PC-9 (cell line): ENCODE measurements around the gene UNC13C. TPM values are rescaled to one million over a fixed set of nuclear protein-coding genes. Genes with fewer than 3 reads are reported as not detected.

Source experiments
- BruUV-seq: library from RNA; stranded (reverse); fragments of 400-500 nt; replicated peaks from 2 replicates; lab custom pipeline; 2021; lab: Mats Ljungman, UMichigan
- CTCF ChIA-PET: fragments of 300-600 bp; sonication (Branson Sonifier 250); formaldehyde crosslinking; loops from one replicate; lab custom pipeline; 2022; ENCODE audit warnings: antibody characterized with exemption; lab: Charles Lee
- POLR2A ChIA-PET: fragments of 300-600 bp; sonication (Branson Sonifier 250); formaldehyde crosslinking; loops from one replicate; lab custom pipeline; 2022; ENCODE audit warnings: antibody characterized with exemption; ENCODE audit not compliant: unreplicated experiment; lab: Charles Lee
- DNase-seq, 2 experiments: peaks; one replicate each; pipeline versions ENCODE4 v3.0.0 to v3.0.0-alpha.2; 2015 to 2022; ENCODE audit warnings: mixed read lengths in 1 of 2
- H2AFZ ChIP-seq: fragments of 200-600 bp; sonication (generic); 2 replicates; pipeline ENCODE4 v1.8.1; 2017; ENCODE audit warnings: antibody characterized with exemption
- H3F3A ChIP-seq: fragments of 200-600 bp; sonication (generic); 2 replicates; pipeline ENCODE4 v1.8.1; 2017; ENCODE audit warnings: antibody characterized with exemption, mild to moderate bottlenecking, low read depth; ENCODE audit not compliant: insufficient read depth
- H3K27ac ChIP-seq: fragments of 200-600 bp; sonication (generic); 2 replicates; pipeline ENCODE4 v1.6.1; 2016; ENCODE audit warnings: mixed run types
- H3K27me3 ChIP-seq: fragments of 200-600 bp; sonication (generic); 2 replicates; pipeline ENCODE4 v1.6.1; 2016; ENCODE audit warnings: low read depth, mixed run types; ENCODE audit not compliant: insufficient read depth
- H3K36me3 ChIP-seq: fragments of 200-600 bp; sonication (generic); 2 replicates; pipeline ENCODE4 v1.6.1; 2016; ENCODE audit warnings: low read depth, mixed run types
- H3K4me1 ChIP-seq: fragments of 200-600 bp; sonication (generic); replicated peaks from 2 replicates; pipeline ENCODE4 v1.6.1; 2016; ENCODE audit warnings: mixed run types; ENCODE audit not compliant: insufficient read depth
- H3K4me2 ChIP-seq: fragments of 200-600 bp; sonication (generic); 2 replicates; pipeline ENCODE4 v1.6.1; 2017; ENCODE audit warnings: mixed run types
- H3K4me3 ChIP-seq: fragments of 200-600 bp; sonication (generic); 2 replicates; pipeline ENCODE4 v1.6.1; 2016; ENCODE audit warnings: mixed run types
- H3K79me2 ChIP-seq: fragments of 200-600 bp; sonication (generic); 2 replicates; pipeline ENCODE4 v1.6.1; 2017; ENCODE audit warnings: low read depth, mixed run types
- H3K9me2 ChIP-seq: fragments of 200-600 bp; sonication (generic); 2 replicates; pipeline ENCODE4 v1.8.1; 2017; ENCODE audit warnings: mild to moderate bottlenecking; ENCODE audit not compliant: insufficient read depth
- H3K9me3 ChIP-seq: fragments of 200-600 bp; sonication (generic); 2 replicates; pipeline ENCODE4 v1.8.1; 2016; ENCODE audit warnings: low read depth; ENCODE audit not compliant: insufficient read depth
- H4K20me1 ChIP-seq: fragments of 200-600 bp; sonication (generic); 2 replicates; pipeline ENCODE4 v1.8.1; 2017; ENCODE audit not compliant: insufficient read depth
- CTCF ChIP-seq: fragments of 200-600 bp; sonication (generic); conservative IDR thresholded peaks from 2 replicates; pipeline ENCODE4 v1.6.1; 2017; ENCODE audit warnings: mixed run types, antibody characterized with exemption, mild to moderate bottlenecking, moderate library complexity
- EZH2 ChIP-seq: fragments of 200-600 bp; sonication (generic); IDR thresholded peaks from 2 replicates; pipeline ENCODE4 v1.8.0; 2017; ENCODE audit warnings: antibody characterized with exemption, low read depth
- intact Hi-C: fragments of 100-400 bp; cut with micrococcal nuclease; formaldehyde crosslinking; loops from one replicate; pipeline ENCODE4 v1.10.0; 2022; ENCODE audit not compliant: unreplicated experiment
- total RNA-seq: library from RNA; stranded (reverse); gene quantifications from 2 replicates; pipeline ENCODE4 v1.2.3, GENCODE V29; 2021

Gene UNC13C
- total RNA-seq, 1 experiment from 2014 or later, result not detected

GRCh38 chr15:54227569-54227968 is 249.3 kb downstream of the UNC13C start:
- no peak overlapping the region for H3K27ac ChIP-seq
- no peaks in the 10 kb centered on the region for H3K9me3 ChIP-seq
- no peaks in the 10 kb centered on the region for H3K4me1 ChIP-seq
- no peak overlapping the region for H2AFZ ChIP-seq
- TF ChIP-seq EZH2 (no peak), CTCF (no peak)
- intact Hi-C loops, result no loop called here
- no peaks in the 10 kb centered on the region for H3F3A ChIP-seq
- CTCF ChIA-PET, result no interaction called here
- H3K4me3 ChIP-seq, result no peak overlapping the region
- no peaks in the 10 kb centered on the region; the same call in 1 of the 2 replicates for H3K9me2 ChIP-seq
- no peaks in the 10 kb centered on the region for H4K20me1 ChIP-seq
- H3K36me3 ChIP-seq, result no peaks in the 10 kb centered on the region
- BruUV-seq, result no TSS peak
- H3K27me3 ChIP-seq, result no peaks in the 10 kb centered on the region
- no peak for DNase-seq
- POLR2A ChIA-PET, result no interaction called here
- no peaks in the 10 kb centered on the region for H3K79me2 ChIP-seq
- H3K4me2 ChIP-seq, result no peak overlapping the region

DNA sequence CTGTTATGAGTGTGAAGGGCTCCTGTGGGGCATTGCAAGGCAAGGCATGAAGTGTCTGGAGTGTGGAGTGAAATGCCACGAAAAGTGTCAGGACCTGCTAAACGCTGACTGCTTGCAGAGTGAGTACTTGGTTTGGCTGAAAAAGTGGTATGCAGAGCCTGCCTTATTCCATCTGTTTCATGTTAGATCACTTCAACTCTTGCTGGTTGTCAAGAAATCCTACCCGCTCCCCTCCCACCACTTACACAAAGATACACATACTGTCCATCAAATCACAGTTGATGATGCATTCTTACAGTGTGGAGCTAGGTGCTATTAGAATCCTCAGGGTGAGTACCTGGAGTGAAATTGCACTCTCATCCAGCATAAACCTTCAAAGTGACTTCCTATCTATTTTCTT is 272.1 kb downstream of the UNC13C start:
- H3K4me3 ChIP-seq, result no peak overlapping the region
- intact Hi-C loops, result no loop called here
- H3K9me3 ChIP-seq, result no peaks in the 10 kb centered on the region
- H3K79me2 ChIP-seq, result no peaks in the 10 kb centered on the region
- DNase-seq, result no peak
- no TSS peak for BruUV-seq
- no peak for TF ChIP-seq EZH2
- POLR2A ChIA-PET, result no interaction called here
- no peaks in the 10 kb centered on the region for H3K4me1 ChIP-seq
- H4K20me1 ChIP-seq, result no peaks in the 10 kb centered on the region
- no peaks in the 10 kb centered on the region for H3K9me2 ChIP-seq
- CTCF ChIA-PET, result no interaction called here
- no peaks in the 10 kb centered on the region for H3F3A ChIP-seq
- H3K27ac ChIP-seq, result no peak overlapping the region
- H3K4me2 ChIP-seq, result no peak overlapping the region
- H3K36me3 ChIP-seq, result no peaks in the 10 kb centered on the region
- no peaks in the 10 kb centered on the region for H3K27me3 ChIP-seq
- H2AFZ ChIP-seq, result no peak overlapping the region

DNA sequence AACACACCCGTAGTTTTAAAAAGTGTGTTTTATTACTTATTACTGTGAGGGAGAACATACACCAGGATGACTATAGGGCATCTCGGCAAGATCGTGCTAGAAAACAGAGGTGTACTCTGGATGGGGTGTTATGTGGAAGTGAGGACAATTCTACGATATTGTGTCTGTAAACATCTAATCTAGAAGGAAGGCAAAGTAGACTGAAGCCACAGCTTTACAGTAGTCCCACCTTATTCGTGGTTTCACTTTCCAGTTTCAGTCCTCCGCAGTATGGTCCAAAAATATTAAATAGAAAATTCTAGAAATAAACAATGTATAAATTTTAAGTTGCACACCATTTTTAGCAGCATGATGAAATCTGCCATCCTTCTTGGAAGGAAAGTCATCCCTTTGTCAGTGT is 277.9 kb downstream of the UNC13C start:
- peaks cover 4% of the 10 kb centered on the region; the same call in 1 of the 2 replicates for H3K27me3 ChIP-seq
- no peaks in the 10 kb centered on the region for H4K20me1 ChIP-seq
- H3K9me3 ChIP-seq, result no peaks in the 10 kb centered on the region
- no peaks in the 10 kb centered on the region for H3K79me2 ChIP-seq
- CTCF ChIA-PET, result no interaction called here
- no peak overlapping the region for H2AFZ ChIP-seq
- TF ChIP-seq CTCF, result no peak
- no peak for TF ChIP-seq EZH2
- H3K4me1 ChIP-seq, result no peaks in the 10 kb centered on the region
- H3K27ac ChIP-seq, result no peak overlapping the region
- POLR2A ChIA-PET, result no interaction called here
- no peaks in the 10 kb centered on the region for H3K9me2 ChIP-seq
- intact Hi-C loops, result no loop called here
- H3K36me3 ChIP-seq, result no peaks in the 10 kb centered on the region
- no peak overlapping the region for H3K4me3 ChIP-seq
- H3K4me2 ChIP-seq, result no peak overlapping the region
- no TSS peak for BruUV-seq
- no peaks in the 10 kb centered on the region for H3F3A ChIP-seq
- DNase-seq, result no peak

GRCh38 chr15:54273928-54274327 is 295.7 kb downstream of the UNC13C start:
- no peak for DNase-seq
- Histone ChIP-seq H3F3A (no peaks in the 10 kb centered on the region), H3K9me2 (no peaks in the 10 kb centered on the region), H4K20me1 (no peaks in the 10 kb centered on the region), H2AFZ (no peak overlapping the region), H3K4me1 (no peaks in the 10 kb centered on the region), H3K4me3 (no peak overlapping the region), H3K4me2 (no peak overlapping the region), H3K36me3 (no peaks in the 10 kb centered on the region), H3K27me3 (no peaks in the 10 kb centered on the region), H3K9me3 (no peaks in the 10 kb centered on the region), H3K79me2 (no peaks in the 10 kb centered on the region), H3K27ac (no peak overlapping the region)
- no TSS peak for BruUV-seq
- CTCF ChIA-PET, result interaction anchor here (0.6 kb wide), 1 partner anchor 51 kb away, joined by 5 read pairs; no protein-coding TSS in a partner anchor
- TF ChIP-seq EZH2, result no peak
- 0 out of 2 replicates have a peak, but pooled peaks have one; percentile 25 for TF ChIP-seq CTCF
- intact Hi-C loops, result no loop called here
- POLR2A ChIA-PET, result no interaction called here
